ENCODE data around the gene FGF18.

GRCh38 chr5:171457208-171457981 lies 37.9 kb downstream of the FGF18 start:
- TF ChIP-seq CTCF (tag by site-specific recombination; IDR thresholded peaks at IDR 0.05) (no peak), ZNF843 (tag by site-specific recombination; IDR thresholded peaks at IDR 0.05) (no peak), SP2 (tag by site-specific recombination; IDR thresholded peaks at IDR 0.05) (no peak), ZBTB8A (tag by site-specific recombination; IDR thresholded peaks at IDR 0.05) (no peak), ZSCAN23 (tag by site-specific recombination; IDR thresholded peaks at IDR 0.05) (no peak), ZNF701 (tag by site-specific recombination; IDR thresholded peaks at IDR 0.05) (no peak), ZNF311 (tag by site-specific recombination; IDR thresholded peaks at IDR 0.05; ENCODE audit: borderline replicate concordance) (no peak), ZFP69B (tag by site-specific recombination; IDR thresholded peaks at IDR 0.05) (no peak)
- TF ChIP-seq, protein P1, sequence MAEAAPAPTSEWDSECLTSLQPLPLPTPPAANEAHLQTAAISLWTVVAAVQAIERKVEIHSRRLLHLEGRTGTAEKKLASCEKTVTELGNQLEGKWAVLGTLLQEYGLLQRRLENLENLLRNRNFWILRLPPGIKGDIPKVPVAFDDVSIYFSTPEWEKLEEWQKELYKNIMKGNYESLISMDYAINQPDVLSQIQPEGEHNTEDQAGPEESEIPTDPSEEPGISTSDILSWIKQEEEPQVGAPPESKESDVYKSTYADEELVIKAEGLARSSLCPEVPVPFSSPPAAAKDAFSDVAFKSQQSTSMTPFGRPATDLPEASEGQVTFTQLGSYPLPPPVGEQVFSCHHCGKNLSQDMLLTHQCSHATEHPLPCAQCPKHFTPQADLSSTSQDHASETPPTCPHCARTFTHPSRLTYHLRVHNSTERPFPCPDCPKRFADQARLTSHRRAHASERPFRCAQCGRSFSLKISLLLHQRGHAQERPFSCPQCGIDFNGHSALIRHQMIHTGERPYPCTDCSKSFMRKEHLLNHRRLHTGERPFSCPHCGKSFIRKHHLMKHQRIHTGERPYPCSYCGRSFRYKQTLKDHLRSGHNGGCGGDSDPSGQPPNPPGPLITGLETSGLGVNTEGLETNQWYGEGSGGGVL (tag by site-specific recombination; IDR thresholded peaks at IDR 0.05) = no peak
